SK-N-MC (cell line): Measurements from ENCODE around the gene MISP.

Experiments used
- EZH2 ChIP-seq: fragments of 200-600 bp; sonication (generic); IDR thresholded peaks from one replicate; pipeline ENCODE4 v1.6.1; 2017; ENCODE audit warnings: antibody characterized with exemption
- POLR2AphosphoS5 ChIP-seq: IDR thresholded peaks from 2 replicates; pipeline ENCODE4 v1.6.1; 2012; ENCODE audit warnings: mild to moderate bottlenecking, low read depth, low read length, borderline replicate concordance

- TF ChIP-seq EZH2 (no peak), POLR2AphosphoS5 (no peak)
Measured at GRCh38 chr19:795691-796581, 45.0 kb downstream of the MISP start.
